ENCODE data around the gene KIF26B.

- TF ChIP-seq, protein P1, sequence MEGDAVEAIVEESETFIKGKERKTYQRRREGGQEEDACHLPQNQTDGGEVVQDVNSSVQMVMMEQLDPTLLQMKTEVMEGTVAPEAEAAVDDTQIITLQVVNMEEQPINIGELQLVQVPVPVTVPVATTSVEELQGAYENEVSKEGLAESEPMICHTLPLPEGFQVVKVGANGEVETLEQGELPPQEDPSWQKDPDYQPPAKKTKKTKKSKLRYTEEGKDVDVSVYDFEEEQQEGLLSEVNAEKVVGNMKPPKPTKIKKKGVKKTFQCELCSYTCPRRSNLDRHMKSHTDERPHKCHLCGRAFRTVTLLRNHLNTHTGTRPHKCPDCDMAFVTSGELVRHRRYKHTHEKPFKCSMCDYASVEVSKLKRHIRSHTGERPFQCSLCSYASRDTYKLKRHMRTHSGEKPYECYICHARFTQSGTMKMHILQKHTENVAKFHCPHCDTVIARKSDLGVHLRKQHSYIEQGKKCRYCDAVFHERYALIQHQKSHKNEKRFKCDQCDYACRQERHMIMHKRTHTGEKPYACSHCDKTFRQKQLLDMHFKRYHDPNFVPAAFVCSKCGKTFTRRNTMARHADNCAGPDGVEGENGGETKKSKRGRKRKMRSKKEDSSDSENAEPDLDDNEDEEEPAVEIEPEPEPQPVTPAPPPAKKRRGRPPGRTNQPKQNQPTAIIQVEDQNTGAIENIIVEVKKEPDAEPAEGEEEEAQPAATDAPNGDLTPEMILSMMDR (IDR thresholded peaks at IDR 0.05; ENCODE audit: low read length): no peak
- TF ChIP-seq EZH2 (optimal IDR thresholded peaks at IDR 0.05; ENCODE audit: low read depth, low read length): no peak
Observed at GRCh38 chr1:245337829-245338484, 183.2 kb downstream of the KIF26B start.

Measured in MM.1S (cell line).